ENCODE measurements around the gene GSE1. TPM values are rescaled to one million over a fixed set of nuclear protein-coding genes. Genes with fewer than 3 reads are reported as not detected.

The GSE1 gene
- total and polyA plus RNA-seq, 9 of the 15 experiments (the other 6 are each of a cell fraction or from before 2014, with no cell fraction given): 12.2 to 244 (median 57.9) TPM

GRCh38 chr16:85563515-85564276 lies 49.4 kb upstream of the GSE1 start (continued):
- TF ChIP-seq CBX2 (IDR thresholded peaks at IDR 0.05; ENCODE audit: insufficient read depth, low read length, poor library complexity, severe bottlenecking): no peak
- 0 out of 2 replicates have a peak, but pooled peaks have one; percentile 10 for TF ChIP-seq ZNF655 (CRISPR knock-in tag; IDR thresholded peaks at IDR 0.05)
- TF ChIP-seq HDAC3 (IDR thresholded peaks at IDR 0.05; ENCODE audit: borderline replicate concordance, partially characterized antibody): no peak
- TF ChIP-seq ATF2 (CRISPR knock-in tag; IDR thresholded peaks at IDR 0.05): no peak
- peak in 1 of 3 experiments; percentile 46 for TF ChIP-seq YY1 (IDR thresholded peaks at IDR 0.05; ENCODE audit: borderline replicate concordance in 1 of 3, control insufficient read depth in 1 of 3, extremely low read depth in 1 of 3, insufficient read depth in 3 of 3, insufficient read length in 1 of 3, insufficient replicate concordance in 2 of 3, low read depth in 1 of 3, low read length in 2 of 3)
- TF ChIP-seq FUS (optimal IDR thresholded peaks at IDR 0.05; ENCODE audit: low read depth, low read length): no peak
- no peak for TF ChIP-seq ZNF197 (CRISPR knock-in tag; IDR thresholded peaks at IDR 0.05; ENCODE audit: low read depth)
- peak; percentile 79 for TF ChIP-seq REST (IDR thresholded peaks at IDR 0.05; ENCODE audit: borderline replicate concordance)
- peak; percentile 50 for TF ChIP-seq REST (CRISPR knock-in tag; IDR thresholded peaks at IDR 0.05; ENCODE audit: low read depth)
- TF ChIP-seq PHF21A (IDR thresholded peaks at IDR 0.05; ENCODE audit: borderline replicate concordance, low read depth): no peak
- no peak; the same call in none of the 2 replicates for TF ChIP-seq USF1 (CRISPR knock-in tag; IDR thresholded peaks at IDR 0.05)
- no peak for TF ChIP-seq TBP (optimal IDR thresholded peaks at IDR 0.05; ENCODE audit: low read depth, low read length)
- TF ChIP-seq HDAC1 (IDR thresholded peaks at IDR 0.05): no peak
